NCI-H1694 treated with DMSO at 0.1 percent for 48 hours (cell line): Measurements from ENCODE around the gene PRCC.

Experiments
- DNase-seq: peaks from one replicate; lab custom pipeline; 2025; lab: John Stamatoyannopoulos, UW

PRCC gene

DNA sequence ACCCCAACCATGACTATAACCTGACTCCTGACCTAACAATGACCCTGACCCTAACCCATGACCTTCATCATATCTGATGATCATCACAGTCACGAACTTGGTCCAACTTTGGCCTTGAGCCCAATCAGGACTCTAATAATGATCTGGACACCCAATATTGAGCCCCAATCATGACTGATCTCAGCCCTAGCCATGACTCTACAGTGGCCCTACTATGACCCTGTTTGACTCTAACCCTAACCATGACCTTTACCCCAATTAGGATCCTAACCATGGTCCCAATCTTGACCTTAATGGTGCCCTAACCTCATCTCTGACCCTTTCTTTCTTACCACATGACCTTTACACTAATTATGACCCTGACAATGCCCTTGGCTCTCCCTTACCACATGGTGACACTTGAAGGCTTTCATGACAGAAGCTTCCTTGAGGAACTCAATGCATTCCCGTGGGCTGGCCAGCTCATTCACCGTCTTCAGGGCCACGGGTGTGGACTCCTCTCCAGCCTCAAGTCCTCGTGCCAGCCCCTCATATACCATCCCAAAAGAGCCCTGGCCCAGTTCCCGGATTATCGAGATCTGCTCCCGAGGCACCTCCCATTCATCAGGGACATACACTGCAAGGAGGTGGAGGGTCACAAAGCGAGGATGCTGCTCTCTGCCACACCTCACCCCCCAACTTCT lies 75.4 kb downstream of the PRCC start:
- DNase-seq: no peak

DNA sequence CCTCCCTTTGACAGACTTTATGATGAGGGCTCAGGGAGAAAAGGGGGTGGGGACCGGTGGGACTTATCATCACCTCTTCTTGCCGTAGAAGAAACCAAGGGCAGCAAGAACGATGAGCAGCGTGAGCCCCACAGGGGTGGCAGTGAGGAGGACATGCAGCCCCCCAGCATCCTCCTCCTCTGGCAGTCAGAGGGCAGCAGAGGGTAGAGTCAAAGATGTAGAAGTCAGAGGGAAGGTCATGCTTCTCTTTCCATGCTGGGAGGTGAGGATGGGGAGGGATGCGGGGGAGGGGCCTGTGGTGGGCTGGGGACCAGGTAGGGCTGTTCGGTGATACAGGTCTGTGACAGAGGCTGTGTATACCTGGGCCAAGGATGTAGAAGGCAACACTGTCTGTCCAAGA lies 76.8 kb downstream of the PRCC start:
- no peak for DNase-seq

DNA sequence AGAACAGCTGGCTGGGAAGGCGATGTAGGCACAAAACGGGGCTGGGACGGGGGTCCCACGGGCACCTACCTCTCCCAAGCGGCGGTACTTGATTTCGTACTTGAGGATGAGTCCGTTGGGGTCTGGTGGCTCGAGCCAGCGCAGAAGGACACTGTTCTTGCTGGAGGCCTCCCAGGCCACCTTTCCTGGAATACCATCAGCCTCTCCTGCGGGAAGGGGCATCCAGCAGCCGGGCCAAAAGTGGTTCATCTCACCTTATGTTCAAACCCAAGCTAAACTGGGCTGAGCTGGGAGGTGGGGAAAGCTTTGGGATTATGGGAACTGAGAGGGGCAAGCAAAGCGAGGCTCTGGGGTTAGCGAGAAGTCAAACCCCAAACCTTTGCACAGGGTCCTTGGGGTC lies 77.3 kb downstream of the PRCC start:
- no peak for DNase-seq

DNA sequence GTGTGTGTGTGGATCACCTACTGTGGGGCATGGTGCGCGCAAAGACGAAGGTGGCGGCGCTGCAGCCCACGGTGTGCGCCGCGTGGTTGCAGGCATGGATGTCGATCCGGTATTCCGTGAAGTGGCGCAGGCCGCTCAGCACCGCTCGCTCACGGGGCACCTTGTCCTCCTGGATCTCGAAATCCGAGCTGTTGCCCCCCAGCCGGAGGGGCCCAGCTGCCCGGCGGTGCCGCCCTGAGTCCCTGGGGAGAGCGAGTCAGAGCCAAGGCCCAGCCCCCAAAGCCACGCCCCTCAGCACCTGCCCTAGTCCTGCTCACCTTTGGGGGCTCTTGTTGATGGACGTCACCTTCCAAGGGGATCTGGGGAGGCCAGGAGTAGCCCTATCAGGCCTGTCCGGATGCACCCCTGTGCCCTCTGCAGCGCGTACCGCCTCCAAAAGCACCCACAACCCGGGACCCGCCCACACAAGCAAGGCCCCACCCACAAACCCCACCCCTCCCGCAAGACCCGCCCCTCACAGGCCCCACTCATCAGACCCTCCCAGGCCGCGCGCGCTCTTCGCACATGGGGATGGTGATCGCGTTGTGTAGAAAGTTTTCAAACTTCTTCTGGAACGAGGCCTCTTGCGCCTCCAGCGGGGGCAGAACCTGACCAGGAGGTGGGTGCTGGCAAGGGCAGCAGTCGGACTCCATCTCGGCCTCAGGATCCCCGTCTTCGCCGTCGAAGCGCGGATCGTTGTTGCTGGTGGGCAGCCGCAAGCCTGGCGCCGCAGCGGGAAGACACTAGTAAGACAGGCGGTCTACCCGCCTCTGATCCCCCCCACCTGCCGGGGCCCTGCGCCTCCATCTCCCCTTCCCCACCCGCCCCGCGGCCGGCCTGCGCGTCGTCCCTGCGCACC lies 78.0 kb downstream of the PRCC start:
- DNase-seq: no peak

DNA sequence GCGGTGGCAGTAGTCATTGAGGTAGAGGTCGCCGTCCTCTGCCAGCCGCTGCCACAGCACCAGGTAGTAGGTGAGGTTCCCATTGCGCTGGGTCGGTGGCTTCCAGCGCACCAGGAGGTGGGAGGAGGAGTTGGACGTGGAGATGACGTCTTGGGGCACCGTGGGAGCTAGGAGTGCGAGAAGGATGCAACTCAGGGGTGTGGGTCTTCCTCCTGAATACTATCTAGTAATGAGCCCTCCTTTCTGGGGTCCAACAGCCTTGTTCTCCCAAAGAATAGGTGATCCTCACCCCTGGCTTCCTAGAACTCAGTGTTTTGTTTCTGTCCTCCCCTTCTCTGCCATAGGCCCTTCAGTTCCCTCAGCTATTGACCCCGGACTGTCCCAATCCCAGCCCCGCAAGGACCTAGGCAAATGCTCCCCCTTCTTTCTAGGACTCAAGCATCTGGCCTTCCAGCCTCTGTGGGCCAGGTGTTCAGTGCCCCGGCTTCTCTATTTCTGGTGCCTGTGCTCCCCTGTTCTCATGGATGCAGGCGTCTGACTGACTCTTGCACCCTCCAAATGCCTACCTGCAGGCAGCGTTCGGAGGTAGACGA lies 78.7 kb downstream of the PRCC start:
- DNase-seq: no peak

DNA sequence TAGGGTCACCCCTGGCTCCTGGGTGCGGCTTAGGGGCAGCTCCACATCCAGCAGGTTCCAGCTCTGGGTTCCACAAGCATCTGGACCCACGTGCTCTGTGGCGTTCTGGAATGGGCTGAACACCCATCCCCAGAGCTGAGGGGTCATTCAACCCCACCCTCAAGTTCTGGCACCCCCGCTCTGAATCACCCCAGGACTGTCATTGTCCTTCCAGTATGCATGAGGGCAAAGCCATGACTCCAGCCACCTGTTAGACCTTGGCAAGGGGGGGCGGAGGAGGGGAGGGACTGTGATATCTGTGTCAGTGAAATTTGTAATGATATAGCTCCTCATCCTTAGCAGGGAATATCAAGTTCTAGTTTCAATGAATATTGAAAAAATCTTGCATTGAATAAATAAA lies 79.3 kb downstream of the PRCC start:
- no peak for DNase-seq

DNA sequence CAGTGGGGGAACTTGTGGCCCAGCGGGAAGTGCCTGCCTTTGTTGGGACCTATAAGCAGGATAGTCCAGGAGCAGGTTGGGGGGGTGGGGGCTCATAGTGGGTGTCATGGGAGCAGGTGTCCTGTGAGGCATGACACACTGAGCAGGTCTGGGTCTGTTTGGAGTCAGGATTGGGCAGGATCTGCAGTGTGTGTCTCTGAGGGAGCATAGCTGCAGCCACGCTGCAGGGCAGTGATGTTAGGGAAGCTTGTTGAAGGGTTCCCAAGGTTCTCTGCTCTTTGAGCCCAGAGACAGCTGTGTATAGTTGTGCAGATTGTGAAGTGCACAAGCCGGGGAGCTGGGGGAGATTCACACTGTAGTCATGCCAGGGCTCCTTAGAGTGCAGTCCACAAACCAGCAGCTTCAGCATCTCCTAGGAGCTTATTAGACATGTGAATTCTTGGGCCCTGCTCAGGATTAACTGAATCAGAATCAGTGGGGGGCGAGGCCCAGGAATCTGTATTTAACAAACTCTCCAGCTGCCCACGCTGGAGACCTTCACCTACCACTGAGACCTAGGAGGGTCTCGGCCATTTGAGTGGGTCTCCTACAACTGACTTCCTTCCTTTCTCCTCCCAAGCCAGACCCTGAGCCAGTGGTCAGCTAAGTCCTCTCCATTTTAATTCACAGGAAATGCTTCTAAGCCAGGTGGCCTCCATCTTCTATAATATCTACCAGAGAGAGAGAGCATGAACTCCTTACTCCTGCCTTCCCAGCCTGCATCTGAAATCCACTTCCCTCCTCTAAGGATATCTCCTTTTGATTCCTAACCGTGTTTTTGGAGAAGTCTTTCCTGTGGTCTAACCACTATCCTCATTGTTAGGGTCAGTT lies 80.5 kb downstream of the PRCC start:
- DNase-seq: no peak

DNA sequence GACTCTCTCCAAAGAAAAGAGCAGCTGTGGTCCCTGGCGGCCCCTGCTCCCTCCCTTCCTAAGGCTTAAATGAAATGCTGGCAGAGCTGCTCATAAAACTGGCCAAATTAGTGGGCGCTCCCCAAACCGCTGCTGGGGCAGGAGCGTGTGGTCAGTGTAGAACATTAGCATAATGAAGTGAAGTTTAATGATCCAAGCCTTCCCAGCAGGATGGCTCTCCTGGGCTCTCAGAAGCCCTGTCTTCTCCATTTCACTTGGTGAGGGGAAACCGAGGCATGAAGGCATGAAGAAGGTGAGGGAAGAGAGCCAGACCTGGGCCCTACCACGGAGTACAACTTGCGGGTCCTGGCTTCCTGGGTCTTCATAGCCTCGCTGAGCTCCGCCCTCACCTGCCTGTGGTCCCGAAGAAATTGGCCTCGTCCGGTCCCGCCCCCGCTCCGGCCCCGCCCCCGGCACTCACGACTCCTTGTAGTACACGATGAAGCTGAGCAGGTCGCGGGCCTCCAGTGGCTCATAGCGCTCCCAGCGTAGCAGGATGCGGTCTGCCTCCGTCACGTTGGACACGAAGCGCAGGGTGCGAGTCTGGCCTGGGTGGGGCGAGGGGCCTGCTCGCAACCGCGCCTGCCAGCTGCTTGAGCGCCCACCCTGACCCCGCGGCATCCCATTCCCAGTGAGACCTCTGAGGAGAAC lies 81.3 kb downstream of the PRCC start:
- no peak for DNase-seq

DNA sequence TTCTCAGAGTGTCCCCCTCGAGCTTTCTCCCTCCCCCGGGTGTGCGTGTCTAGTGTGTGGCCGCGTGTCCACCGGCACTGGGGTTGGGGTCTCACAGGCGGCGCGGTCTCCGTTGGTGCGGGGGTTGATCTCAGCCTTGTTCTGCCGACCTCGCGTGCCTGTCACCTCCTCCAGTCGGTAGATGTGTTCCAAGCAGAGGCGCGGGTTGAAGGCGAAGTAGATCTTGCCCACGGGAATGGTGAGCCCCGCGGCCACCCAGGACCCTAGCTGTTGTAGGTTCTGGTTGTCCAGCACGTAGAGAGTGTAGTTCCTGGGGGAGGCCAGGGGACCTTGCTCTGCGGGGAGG lies 81.8 kb downstream of the PRCC start:
- no peak for DNase-seq
